Measurements from ENCODE around the gene HBD. TPM values are rescaled to one million over a fixed set of nuclear protein-coding genes. Genes with fewer than 3 reads are reported as not detected.
A peak's percentile ranks its signal among the peaks of the same experiment; 100 is the strongest.

Gene HBD
- total RNA-seq, 1 experiment from 2014 or later, result not detected

DNA sequence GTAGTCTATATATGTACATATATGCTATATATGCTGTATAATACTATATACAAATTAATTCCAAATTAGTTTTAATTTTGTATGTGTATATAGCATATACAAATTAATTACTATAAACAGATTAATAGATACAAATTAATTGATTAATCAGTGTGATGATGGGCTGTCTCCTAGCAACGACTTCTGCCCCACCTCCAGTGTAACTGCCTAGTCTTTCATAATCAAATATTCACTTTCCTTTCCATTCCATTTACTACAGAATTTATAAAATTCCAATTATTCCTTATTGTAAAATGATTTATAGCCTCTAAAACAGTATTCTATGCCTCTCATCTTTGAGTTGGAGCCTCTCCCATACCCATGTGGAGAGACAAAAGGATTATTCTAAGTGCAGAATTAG is 976 bp downstream of the HBD start:
- DNase-seq (ENCODE audit: low read depth), result no peak

DNA sequence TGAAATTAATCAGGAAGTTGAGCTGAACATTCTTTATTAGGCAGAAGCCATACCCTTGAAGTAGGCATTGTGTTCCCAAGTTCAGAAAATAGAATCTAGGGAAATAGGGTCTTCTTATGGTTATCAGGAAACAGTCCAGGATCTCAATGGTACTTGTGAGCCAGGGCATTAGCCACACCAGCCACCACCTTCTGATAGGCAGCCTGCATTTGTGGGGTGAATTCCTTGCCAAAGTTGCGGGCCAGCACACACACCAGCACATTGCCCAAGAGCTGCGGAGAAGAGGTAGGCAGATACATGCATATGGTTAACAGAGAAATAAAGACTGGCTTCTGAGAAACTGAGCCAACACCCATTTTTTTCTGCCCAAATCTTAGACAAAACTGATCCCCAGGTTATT is 1.5 kb downstream of the HBD start:
- DNase-seq (ENCODE audit: low read depth), result no peak

DNA sequence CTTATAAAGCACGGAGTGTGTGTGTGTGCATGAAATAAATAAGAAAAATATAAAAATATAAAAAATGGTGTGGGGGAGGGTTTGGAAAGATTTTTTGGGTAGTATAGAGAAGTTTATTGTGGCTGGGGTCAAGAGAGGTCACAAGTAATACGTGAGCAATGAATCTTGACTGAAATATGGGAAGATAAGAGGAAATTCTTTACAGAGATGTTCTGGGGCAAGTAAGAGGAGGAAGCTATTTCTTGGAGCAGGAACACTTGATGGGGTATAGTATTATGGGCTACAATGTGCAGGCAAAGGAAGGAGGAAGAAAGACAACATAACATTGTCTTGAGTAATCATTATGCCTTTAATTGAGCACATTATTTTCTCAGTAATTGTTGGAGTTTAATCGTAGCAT is 2.1 kb downstream of the HBD start:
- DNase-seq (ENCODE audit: low read depth), result no peak

DNA sequence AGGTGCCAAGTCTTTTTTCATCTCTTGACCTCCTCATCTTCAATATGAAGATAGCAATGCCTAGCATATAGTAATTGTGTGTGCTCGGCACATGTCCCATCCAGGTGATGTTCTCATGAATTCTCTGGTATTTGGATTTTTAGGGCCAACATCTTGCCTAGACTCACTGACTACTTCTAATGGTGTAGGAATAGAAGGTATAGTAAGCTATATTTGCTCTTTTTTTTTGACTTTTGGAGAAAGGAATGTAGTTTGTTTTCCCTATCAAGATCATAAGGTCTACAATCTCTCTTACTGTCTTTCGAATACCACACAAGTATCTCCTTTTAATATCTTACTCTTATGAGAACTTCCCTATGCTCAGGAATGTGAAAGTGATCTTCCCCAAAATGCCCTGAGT is 3.2 kb downstream of the HBD start:
- no peak for DNase-seq (ENCODE audit: low read depth)

DNA sequence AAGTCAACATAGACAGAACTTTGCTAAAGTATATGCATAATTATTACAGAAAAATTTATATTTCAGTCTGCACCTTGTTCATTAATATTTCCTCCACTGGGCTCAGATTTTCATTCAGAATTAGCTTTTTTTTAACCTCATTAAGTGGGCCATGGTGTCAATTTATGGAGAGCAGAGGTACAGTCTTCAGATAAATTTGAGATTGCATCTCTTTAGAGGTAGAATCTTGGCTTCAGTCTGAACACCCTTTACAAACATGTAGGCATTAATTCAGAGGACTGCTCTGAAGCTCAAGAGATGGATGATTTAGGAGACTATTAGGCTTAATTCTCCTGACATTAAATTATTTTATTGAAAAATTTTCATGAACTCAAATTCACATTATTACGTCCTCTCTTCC is 4.0 kb downstream of the HBD start:
- DNase-seq (ENCODE audit: low read depth), result no peak

DNA sequence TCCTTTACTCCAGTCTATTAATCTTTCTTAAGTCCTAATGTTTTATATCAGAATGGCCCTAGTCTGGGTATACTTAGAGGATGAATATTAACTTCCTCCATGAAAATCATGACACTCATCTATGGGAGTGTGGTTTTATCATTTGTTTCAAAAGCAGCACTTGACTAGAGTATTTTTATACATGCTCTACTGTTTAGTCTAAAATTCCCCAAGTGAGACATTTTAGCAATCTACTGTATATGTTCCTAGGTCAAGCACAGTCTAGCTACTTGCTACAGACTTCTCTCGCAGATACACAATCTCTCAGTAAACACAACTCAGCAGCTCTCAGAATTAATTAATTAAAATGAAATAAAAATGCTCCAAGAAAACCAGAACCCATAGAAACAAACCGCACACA is 4.5 kb downstream of the HBD start:
- no peak for DNase-seq (ENCODE audit: low read depth)

DNA sequence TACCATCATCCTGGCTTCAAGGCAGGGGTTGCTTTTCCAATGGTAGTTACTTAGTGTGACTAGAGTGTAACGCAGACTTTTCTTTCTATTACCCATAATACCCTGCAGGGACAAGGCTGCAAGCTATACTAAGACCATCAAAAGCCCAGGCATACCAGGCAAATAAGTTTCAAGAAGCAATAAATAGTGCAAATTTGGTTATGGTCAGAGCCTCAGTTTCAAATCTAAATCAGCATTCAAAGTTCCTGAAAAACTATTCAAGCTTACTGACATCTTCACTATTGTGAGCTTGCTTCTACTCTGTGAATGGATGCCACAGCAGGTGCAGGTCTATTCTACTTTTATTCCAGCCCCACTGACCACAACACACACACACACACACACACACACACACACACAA is 4.9 kb downstream of the HBD start:
- DNase-seq (ENCODE audit: low read depth), result no peak

DNA sequence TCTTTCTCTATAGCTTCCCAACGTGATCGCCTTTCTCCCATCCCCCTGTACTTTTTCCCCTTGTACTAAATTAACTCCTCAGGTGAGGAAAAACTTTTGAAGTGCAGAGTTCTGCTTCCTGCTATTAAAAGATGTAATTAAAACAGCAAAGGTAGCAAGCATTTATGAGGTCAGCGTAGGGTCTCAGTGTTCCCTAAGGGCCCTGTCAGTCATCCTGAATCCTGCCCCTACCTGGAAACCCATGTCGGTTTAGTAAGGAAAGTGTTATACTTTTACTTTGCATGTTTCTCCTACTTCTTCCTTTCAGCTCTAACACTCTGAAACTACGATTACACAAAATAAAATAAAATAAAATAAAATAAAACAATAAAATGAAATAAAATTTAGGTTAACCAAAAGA is 6.2 kb downstream of the HBD start:
- no peak for DNase-seq (ENCODE audit: low read depth)

DNA sequence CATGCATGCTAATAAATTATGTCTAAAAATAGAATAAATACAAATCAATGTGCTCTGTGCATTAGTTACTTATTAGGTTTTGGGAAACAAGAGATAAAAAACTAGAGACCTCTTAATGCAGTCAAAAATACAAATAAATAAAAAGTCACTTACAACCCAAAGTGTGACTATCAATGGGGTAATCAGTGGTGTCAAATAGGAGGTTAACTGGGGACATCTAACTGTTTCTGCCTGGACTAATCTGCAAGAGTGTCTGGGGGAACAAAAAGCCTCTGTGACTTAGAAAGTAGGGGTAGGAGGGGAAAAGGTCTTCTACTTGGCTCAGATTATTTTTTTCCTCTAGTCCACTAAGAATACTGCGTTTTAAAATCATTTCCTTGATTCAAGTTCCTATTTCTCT is 6.6 kb downstream of the HBD start:
- DNase-seq (ENCODE audit: low read depth), result no peak

DNA sequence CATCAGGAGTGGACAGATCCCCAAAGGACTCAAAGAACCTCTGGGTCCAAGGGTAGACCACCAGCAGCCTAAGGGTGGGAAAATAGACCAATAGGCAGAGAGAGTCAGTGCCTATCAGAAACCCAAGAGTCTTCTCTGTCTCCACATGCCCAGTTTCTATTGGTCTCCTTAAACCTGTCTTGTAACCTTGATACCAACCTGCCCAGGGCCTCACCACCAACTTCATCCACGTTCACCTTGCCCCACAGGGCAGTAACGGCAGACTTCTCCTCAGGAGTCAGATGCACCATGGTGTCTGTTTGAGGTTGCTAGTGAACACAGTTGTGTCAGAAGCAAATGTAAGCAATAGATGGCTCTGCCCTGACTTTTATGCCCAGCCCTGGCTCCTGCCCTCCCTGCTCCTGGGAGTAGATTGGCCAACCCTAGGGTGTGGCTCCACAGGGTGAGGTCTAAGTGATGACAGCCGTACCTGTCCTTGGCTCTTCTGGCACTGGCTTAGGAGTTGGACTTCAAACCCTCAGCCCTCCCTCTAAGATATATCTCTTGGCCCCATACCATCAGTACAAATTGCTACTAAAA is 7.5 kb downstream of the HBD start, which contains the start of gene HBB:
Gene HBB, minus strand, starts transcription at position 340 of the 579 bp plus-strand sequence. Its CDS starts 50 bp downstream, at position 290.
- DNase-seq (ENCODE audit: low read depth), result no peak

DNA sequence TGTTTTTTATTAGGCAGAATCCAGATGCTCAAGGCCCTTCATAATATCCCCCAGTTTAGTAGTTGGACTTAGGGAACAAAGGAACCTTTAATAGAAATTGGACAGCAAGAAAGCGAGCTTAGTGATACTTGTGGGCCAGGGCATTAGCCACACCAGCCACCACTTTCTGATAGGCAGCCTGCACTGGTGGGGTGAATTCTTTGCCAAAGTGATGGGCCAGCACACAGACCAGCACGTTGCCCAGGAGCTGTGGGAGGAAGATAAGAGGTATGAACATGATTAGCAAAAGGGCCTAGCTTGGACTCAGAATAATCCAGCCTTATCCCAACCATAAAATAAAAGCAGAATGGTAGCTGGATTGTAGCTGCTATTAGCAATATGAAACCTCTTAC is 8.8 kb downstream of the HBD start:
- DNase-seq (ENCODE audit: low read depth), result no peak

DNA sequence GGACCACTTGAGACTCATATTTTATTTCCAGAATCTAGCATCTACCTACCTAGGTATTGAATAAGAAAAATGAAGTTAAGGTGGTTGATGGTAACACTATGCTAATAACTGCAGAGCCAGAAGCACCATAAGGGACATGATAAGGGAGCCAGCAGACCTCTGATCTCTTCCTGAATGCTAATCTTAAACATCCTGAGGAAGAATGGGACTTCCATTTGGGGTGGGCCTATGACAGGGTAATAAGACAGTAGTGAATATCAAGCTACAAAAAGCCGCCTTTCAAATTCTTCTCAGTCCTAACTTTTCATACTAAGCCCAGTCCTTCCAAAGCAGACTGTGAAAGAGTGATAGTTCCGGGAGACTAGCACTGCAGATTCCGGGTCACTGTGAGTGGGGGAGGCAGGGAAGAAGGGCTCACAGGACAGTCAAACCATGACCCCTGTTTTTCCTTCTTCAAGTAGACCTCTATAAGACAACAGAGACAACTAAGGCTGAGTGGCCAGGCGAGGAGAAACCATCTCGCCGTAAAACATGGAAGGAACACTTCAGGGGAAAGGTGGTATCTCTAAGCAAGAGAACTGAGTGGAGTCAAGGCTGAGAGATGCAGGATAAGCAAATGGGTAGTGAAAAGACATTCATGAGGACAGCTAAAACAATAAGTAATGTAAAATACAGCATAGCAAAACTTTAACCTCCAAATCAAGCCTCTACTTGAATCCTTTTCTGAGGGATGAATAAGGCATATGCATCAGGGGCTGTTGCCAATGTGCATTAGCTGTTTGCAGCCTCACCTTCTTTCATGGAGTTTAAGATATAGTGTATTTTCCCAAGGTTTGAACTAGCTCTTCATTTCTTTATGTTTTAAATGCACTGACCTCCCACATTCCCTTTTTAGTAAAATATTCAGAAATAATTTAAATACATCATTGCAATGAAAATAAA is 9.5 kb downstream of the HBD start:
- no peak for DNase-seq (ENCODE audit: low read depth)

DNA sequence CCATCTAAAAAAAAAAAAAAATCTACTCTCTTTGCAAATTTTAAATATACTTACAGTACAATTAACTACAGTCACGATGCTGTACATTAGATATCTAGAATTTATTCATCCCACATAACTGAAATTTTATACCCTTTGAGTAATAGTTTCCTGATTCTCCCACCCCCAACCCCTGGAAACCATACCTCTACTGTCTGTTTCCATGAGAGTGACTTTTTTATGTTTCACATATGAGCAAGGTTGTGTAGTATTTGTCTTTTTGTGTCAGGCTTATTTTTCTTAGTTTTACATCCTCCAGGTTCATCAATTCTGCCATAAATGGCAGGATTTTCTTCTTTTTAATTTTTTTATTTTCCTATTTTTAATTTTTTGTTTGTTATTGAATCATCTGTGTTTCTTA is 10.6 kb downstream of the HBD start:
- no peak for DNase-seq (ENCODE audit: low read depth)

DNA sequence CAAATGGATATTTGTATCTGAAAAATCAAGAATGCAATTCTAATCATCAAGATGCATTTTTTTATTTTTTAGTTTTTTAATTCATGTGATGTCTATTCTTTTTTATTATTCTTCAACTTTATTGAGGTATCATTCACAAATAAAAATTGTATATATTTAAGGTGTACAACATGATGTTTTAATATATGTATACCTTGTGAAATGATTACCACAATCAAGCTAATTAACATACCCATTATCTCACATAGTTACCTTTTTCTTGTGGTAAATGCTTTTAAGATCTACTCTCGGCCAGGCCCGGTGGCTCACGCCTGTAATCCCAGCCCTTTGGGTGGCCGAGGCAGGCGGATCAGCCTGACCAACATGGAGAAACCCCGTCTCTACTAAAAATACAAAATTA is 11.1 kb downstream of the HBD start:
- no peak for DNase-seq (ENCODE audit: low read depth)

DNA sequence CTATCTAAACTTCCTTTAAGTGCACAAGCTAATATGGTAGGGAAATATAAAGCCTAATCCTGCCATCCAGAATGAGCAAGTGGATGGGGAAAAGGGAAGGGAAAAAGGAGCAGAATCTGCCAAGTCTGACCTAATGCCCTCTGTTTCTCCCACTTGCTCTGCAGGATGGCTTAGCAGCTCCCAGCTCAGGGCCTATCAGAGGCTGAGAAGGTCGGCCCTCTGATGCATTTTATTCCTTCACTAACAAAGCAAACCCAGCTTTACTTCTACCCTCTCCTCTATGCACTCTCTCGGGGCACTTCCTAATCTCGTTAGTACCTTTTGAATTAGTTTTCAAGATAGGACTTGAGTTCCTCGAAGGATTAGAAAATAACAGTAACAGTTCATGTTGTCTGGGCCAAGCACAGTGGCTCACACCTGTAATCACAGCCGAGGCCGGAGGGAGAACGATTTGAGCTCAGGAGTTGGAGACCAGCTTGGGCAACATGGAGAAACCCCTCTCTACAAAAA is 23.9 kb downstream of the HBD start:
- DNase-seq (ENCODE audit: low read depth), result no peak

DNA sequence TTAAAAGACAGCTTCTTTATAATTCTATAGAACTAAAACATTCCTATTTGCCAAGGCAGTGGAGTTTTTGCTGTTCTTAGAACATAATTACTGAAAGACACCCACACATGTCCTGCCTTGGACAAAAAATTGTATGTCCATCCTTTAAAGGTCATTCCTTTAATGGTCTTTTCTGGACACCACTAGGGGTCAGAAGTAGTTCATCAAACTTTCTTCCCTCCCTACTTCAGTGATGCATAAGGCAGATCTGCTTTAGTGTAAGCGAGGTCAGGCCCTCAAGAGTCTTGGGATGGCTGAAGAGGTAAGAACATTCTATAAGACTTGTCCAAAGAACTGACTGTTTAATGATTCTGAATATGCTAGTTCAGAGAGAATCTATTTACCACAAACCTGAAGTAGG is 29.5 kb downstream of the HBD start:
- DNase-seq (ENCODE audit: low read depth), result peak; percentile 60

DNA sequence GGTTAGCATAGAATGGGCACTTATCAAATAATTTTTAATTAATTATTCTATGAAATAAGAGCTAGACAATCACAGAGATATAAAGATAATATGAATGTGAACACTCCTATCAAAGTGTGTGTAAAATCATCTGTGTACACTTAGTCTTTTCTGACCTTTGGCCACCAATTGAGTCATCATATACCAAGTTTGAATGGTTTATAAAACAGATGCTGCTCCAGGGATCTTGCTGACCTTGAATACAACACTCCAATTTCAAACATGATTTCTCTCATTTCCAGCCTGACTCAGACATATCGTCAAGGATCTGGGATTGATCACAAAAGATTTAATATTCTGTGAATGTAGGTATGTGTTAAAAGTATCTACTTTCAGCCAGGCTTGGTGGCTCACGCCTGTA is 30.9 kb downstream of the HBD start:
- no peak for DNase-seq (ENCODE audit: low read depth)

DNA sequence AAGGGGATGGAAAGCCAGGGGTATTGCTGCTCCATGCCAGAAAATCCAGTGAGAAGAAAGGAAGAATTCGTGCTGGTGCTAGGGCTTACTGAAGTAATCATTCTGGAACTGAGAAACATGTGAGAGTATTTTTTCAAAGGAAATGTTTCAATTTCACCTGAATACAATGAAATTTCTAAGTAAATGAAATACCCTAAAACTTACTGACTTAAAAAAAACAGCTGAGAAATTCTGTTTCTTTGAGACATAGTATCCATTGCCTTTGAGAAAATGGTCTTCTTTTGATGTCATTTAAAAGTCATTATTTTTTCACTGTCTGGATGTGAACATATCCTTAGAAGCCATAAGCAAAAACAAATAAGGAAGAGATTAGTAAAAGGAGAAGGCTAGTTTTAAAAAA is 33.7 kb downstream of the HBD start, which contains the start of gene OR51V1:
Gene OR51V1, minus strand, starts transcription at position 101 of the 400 bp plus-strand sequence. Its CDS starts 0 bp downstream, at position 101.
- DNase-seq (ENCODE audit: low read depth), result no peak

DNA sequence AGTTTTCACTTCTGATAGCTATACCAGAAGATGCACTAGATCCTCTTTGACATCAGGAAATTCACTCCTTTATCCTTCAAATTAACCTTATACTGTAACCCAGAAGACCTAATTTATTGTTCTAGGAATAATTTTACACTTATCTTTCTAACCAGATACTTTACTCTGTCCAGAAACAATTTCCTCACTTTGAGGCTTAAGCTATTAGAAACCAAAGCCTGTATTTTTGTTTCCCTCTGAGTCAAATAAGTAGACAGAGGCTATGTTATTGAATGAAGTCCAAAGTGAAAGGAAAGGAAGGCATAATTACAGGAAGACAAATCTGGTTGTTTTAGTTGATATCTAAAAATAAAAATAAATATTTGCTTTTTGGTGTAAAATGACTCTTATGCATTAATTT is 36.0 kb downstream of the HBD start:
- no peak for DNase-seq (ENCODE audit: low read depth)

DNA sequence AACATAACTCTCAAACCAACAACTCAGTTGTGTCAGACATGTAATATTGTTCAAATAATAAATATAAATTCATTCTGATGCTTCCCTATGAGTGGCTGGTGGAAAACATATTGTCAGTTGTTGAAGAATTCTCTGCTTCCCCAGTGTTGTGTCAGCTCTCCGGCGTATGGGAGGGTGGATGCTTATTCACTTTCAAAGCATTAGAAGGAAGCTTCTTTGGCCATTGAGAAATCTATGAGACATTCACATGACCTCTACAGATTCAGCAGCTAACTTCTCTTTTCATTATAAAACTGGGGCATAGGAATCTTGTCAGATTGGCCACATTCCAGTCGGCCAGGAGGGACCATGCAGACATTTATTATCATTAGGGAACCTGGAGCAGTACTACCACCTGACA is 36.7 kb downstream of the HBD start:
- no peak for DNase-seq (ENCODE audit: low read depth)

DNA sequence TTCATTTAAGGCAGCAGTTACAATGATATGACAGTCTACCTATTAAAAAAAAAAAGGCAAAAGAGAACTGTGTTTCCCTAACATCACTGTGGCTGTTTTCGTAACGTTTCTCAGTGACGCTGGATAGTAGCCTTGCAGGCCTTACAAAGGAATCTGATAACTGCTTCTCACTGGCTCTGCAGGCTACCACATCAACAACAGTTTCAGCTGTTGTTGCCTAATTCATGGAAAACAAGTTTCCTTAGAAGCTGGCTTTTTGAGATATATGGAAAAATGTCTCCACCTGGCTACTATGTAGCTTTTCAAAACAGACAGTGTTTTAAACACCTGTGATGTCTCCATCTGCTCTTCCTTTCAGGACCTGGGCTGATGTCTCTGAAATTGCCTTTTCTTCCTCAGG is 37.6 kb downstream of the HBD start:
- no peak for DNase-seq (ENCODE audit: low read depth)

DNA sequence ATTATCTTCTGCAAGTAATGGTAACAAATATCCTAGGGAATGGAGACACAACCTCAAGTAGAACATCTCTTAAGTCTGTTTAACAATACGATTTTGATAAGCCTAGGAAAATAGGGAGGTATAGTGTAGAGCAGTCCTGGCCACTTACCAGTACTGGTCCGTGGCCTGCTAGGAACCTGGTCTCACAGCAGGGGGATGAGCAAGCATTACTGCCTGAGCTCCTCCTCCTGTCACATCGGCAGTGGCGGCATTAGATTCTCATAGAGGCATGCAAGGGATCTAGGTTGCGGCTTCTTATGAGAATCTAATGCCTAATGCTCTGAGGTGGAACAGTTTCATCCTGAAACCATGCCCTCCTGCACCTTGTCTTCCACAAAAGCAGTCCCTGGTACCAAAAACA is 38.2 kb downstream of the HBD start:
- DNase-seq (ENCODE audit: low read depth), result no peak

DNA sequence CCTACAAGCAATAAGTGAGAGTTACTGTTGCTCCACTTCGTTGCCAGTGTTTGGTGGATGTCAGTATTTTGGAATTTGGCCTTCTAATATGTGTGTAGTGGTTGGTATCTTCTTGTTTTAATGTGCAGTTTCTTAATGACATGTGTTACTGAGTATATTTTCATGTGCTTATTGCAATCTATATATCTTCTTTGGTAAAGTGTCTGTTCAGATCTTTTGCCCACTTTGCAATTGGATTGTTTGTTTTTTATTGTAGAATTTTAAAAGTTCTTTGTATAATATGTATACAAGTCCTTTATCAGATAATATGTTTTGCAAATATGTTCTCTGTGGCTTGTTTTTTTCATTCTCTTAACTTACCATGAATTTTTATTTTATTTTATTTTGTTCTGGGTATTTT is 41.5 kb downstream of the HBD start:
- no peak for DNase-seq (ENCODE audit: low read depth)
